Kidney (tissue), 14 donors: ENCODE results near the gene ATXN10. TPM values are rescaled to one million over a fixed set of nuclear protein-coding genes. Genes with fewer than 3 reads are reported as not detected.
"Not testable (repeated sequence)": the region's sequence is repeated elsewhere in the genome, so short reads cannot be mapped to it uniquely, and the experiment has no call there.

Source experiments
- DNase-seq, 5 donors: peaks; one replicate each; pipeline ENCODE4 v3.0.0-alpha.2; 2013 to 2020
- FAIRE-seq: peaks from 2 replicates; lab custom pipeline; 2012; peaks lifted over from hg19 to GRCh38; lab: Jason Lieb, UNC
- H3K27ac ChIP-seq, 2 donors: one replicate each; pipeline ENCODE4 v1.7.0; 2013; ENCODE audit warnings: low read depth in 2 of 2, low read length in 2 of 2, inconsistent platforms in 1 of 2
- H3K27me3 ChIP-seq: one replicate; pipeline ENCODE4 v1.7.1; 2013; ENCODE audit warnings: low read length, inconsistent platforms; ENCODE audit not compliant: control insufficient read depth, insufficient read depth
- H3K36me3 ChIP-seq, 3 donors: one replicate each; pipeline versions ENCODE4 v1.7.0 to v1.7.1; 2013; ENCODE audit warnings: low read length in 3 of 3, control low read depth in 1 of 3, inconsistent platforms in 1 of 3; ENCODE audit not compliant: insufficient read depth in 3 of 3, control insufficient read depth in 2 of 3
- H3K4me1 ChIP-seq, 3 donors: one replicate each; pipeline versions ENCODE4 v1.7.0 to v1.7.1; 2013; ENCODE audit warnings: low read length in 3 of 3, inconsistent platforms in 1 of 3, low read depth in 1 of 3; ENCODE audit not compliant: control insufficient read depth in 2 of 3, insufficient read depth in 2 of 3
- H3K4me3 ChIP-seq, 3 donors: one replicate each; pipeline versions ENCODE4 v1.7.0 to v1.8.1; 2013; ENCODE audit warnings: low read length in 3 of 3, control low read depth in 1 of 3, inconsistent platforms in 1 of 3
- H3K9ac ChIP-seq, 3 donors: one replicate each; pipeline versions ENCODE4 v1.7.0 to v1.7.1; 2013; ENCODE audit warnings: low read length in 3 of 3, control low read depth in 1 of 3, inconsistent platforms in 1 of 3
- H3K9me3 ChIP-seq, 3 donors: one replicate each; pipeline versions ENCODE4 v1.7.0 to v1.7.1; 2013; ENCODE audit warnings: low read length in 3 of 3, control low read depth in 1 of 3, inconsistent platforms in 1 of 3; ENCODE audit not compliant: control insufficient read depth in 2 of 3, insufficient read depth in 1 of 3
- CTCF ChIP-seq: IDR thresholded peaks from 3 replicates; pipeline ENCODE4 v1.5.1; 2012; ENCODE audit warnings: mild to moderate bottlenecking, moderate library complexity, borderline replicate concordance; ENCODE audit not compliant: insufficient read depth; ENCODE audit errors: extremely low read depth
- intact Hi-C: fragments of 100-400 bp; cut with DNase I; formaldehyde crosslinking; loops from one replicate; pipeline ENCODE4 v1.11.1; 2022
- polyA plus RNA-seq: library from polyadenylated mRNA; stranded (reverse); fragments of 350-450 nt; fragmentation: Illumina TruSeq; extraction: RNeasy Lipid Tissue Mini Kit (QIAGEN cat#74804); gene quantifications from one replicate; pipeline ENCODE4 v1.2.3, GENCODE V29; 2014; ENCODE audit warnings: low read depth, low replicate concordance; ENCODE audit not compliant: insufficient read depth
- total RNA-seq: library from RNA; stranded (reverse); fragmentation: NEBNext Ultra II Directional; extraction: Animal tissue kit (Norgen Biotek cat#: 25700); gene quantifications from one replicate; pipeline ENCODE4 v1.2.1, GENCODE V29; 2021
- donor health status: control.
- donor health status: control.
- donor health status: control.
- donor health status: control.
- donor health status: control.
- donor health status: DM: yes; HTN: yes; CAD: no.
- donor health status: Normal renal cell carcinoma (clear cell type).

The ATXN10 gene
- total and polyA plus RNA-seq, 2 donors from 2014 or later, result 121 to 142 TPM

GRCh38 chr22:45793161-45793560 is 121.5 kb downstream of the ATXN10 start:
- H3K4me3 ChIP-seq, result no peak overlapping the region
- no peak for FAIRE-seq
- H3K4me1 ChIP-seq, result peaks cover 0 to 4% (median 0%) of the 10 kb centered on the region in 3 donors
- no peak for DNase-seq
- no peak for TF ChIP-seq CTCF
- no peak overlapping the region for H3K9ac ChIP-seq
- no peaks in the 10 kb centered on the region for H3K27me3 ChIP-seq
- H3K36me3 ChIP-seq, result no peaks in the 10 kb centered on the region
- H3K9me3 ChIP-seq, result peaks cover 0 to 16% (median 6%) of the 10 kb centered on the region in 3 donors
- H3K27ac ChIP-seq, result no peak overlapping the region
- intact Hi-C loops, result no loop called here

DNA sequence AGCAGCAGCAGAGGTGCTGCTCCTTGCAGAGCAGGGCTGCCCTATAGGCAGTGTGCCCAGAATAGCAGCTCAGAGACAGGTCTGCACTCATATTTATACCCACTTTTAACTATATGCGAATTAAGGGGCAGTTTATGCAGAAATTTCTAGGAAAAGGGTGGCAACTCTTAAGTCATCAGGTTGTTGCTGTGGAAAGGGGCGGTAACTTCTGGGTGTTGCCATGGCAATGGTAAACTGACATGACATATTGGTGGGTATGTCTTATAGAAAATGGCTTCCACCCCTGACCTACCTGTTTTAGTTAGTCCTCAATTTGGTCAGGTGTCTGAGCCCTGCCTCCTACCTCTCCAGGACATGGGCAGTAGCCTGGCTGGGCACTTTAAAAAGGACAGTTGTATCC is 122.3 kb downstream of the ATXN10 start:
- no peaks in the 10 kb centered on the region for H3K36me3 ChIP-seq
- H3K27ac ChIP-seq, result no peak overlapping the region
- no peak for DNase-seq
- no peak for TF ChIP-seq CTCF
- H3K27me3 ChIP-seq, result no peaks in the 10 kb centered on the region
- no peak overlapping the region for H3K4me3 ChIP-seq
- FAIRE-seq, result no peak
- no peak overlapping the region for H3K9ac ChIP-seq
- intact Hi-C loops, result no loop called here
- peaks cover 0 to 16% (median 6%) of the 10 kb centered on the region in 3 donors for H3K9me3 ChIP-seq
- H3K4me1 ChIP-seq, result peaks cover 0 to 4% (median 0%) of the 10 kb centered on the region in 3 donors

- intact Hi-C loops, DNase-seq, H3K27me3 ChIP-seq, H3K36me3 ChIP-seq, H3K4me1 ChIP-seq, H3K27ac ChIP-seq, FAIRE-seq, H3K4me3 ChIP-seq, H3K9ac ChIP-seq: not testable (repeated sequence)
- peaks cover 0 to 16% (median 6%) of the 10 kb centered on the region in 3 donors for H3K9me3 ChIP-seq
These were observed 124.4 kb downstream of the ATXN10 start for GRCh38 chr22:45796009-45796408.

GRCh38 chr22:45799291-45799690 is 127.7 kb downstream of the ATXN10 start:
- Histone ChIP-seq H3K9ac (no peak overlapping the region), H3K36me3 (no peaks in the 10 kb centered on the region), H3K27me3 (no peaks in the 10 kb centered on the region), H3K4me1 (no peaks in the 10 kb centered on the region), H3K4me3 (no peak overlapping the region), H3K9me3 (peaks cover 0 to 16% (median 4%) of the 10 kb centered on the region in 3 donors), H3K27ac (no peak overlapping the region)
- no peak for DNase-seq
- FAIRE-seq, result no peak
- intact Hi-C loops, result no loop called here
- no peak for TF ChIP-seq CTCF
